H1 (cell line): Measurements from ENCODE around the gene HOMER3. TPM values are rescaled to one million over a fixed set of nuclear protein-coding genes. Genes with fewer than 3 reads are reported as not detected.

Source experiments
- CTCF ChIA-PET: fragments of 300-600 bp; sonication (Branson Sonifier 250); formaldehyde crosslinking; loops from one replicate; lab custom pipeline; 2021; ENCODE audit not compliant: partially characterized antibody; lab: Charles Lee
- POLR2A ChIA-PET: fragments of 300-600 bp; sonication (Branson Sonifier 250); formaldehyde crosslinking; loops from one replicate; lab custom pipeline; 2021; ENCODE audit warnings: inconsistent platforms; ENCODE audit not compliant: partially characterized antibody; lab: Charles Lee
- DNase-seq, 2 experiments: peaks; one replicate each; pipeline versions ENCODE4 v3.0.0 to v3.0.0-alpha.2; 2010 to 2022; ENCODE audit warnings: low spot score in 2 of 2, low read depth in 1 of 2, mixed read lengths in 1 of 2
- FAIRE-seq: peaks from 2 replicates; lab custom pipeline; 2011; peaks lifted over from hg19 to GRCh38; lab: Jason Lieb, UNC
- H2AFZ ChIP-seq: 2 replicates; pipeline ENCODE4 v1.8.1; 2012; ENCODE audit warnings: low read length, inconsistent platforms
- H2AK5ac ChIP-seq: 2 replicates; pipeline ENCODE4 v1.6.1; 2013; ENCODE audit warnings: low read depth, low read length
- H2BK120ac ChIP-seq: replicated peaks from 2 replicates; pipeline ENCODE3; 2013; ENCODE audit warnings: low read depth, low read length, inconsistent platforms
- H2BK12ac ChIP-seq: 2 replicates; pipeline ENCODE4 v1.6.1; 2013; ENCODE audit warnings: low read depth, low read length
- H2BK15ac ChIP-seq: 2 replicates; pipeline ENCODE4 v1.6.1; 2013; ENCODE audit warnings: low read length
- H2BK20ac ChIP-seq: 2 replicates; pipeline ENCODE4 v1.6.1; 2013; ENCODE audit warnings: low read length
- H2BK5ac ChIP-seq: 2 replicates; pipeline ENCODE4 v1.6.1; 2013; ENCODE audit warnings: low read depth, low read length
- H3K14ac ChIP-seq: 2 replicates; pipeline ENCODE4 v1.6.1; 2013; ENCODE audit warnings: inconsistent platforms; ENCODE audit not compliant: insufficient read length
- H3K18ac ChIP-seq: 2 replicates; pipeline ENCODE4 v1.6.1; 2013; ENCODE audit warnings: low read length; ENCODE audit errors: extremely low read depth
- H3K23ac ChIP-seq: 2 replicates; pipeline ENCODE4 v1.6.1; 2013; ENCODE audit warnings: inconsistent platforms; ENCODE audit not compliant: insufficient read length
- H3K23me2 ChIP-seq: 2 replicates; pipeline ENCODE4 v1.6.1; 2013; ENCODE audit warnings: low read depth, low read length
- H3K27ac ChIP-seq: 2 replicates; pipeline ENCODE4 v1.6.1; 2011; ENCODE audit warnings: low read depth, low read length, inconsistent platforms
- H3K27me3 ChIP-seq, 4 experiments: replicated peaks in 1 of 4; 1 replicate in 1 of 4; 2 replicates in 3 of 4; pipeline versions ENCODE4 v1.6.1 to v1.8.1; 2011 to 2013; ENCODE audit warnings: low read length in 3 of 4, mild to moderate bottlenecking in 3 of 4, inconsistent platforms in 2 of 4, mixed read lengths in 2 of 4, moderate library complexity in 1 of 4; ENCODE audit not compliant: control insufficient read depth in 3 of 4, insufficient read depth in 3 of 4; ENCODE audit errors: extremely low read depth in 1 of 4
- H3K36me3 ChIP-seq, 4 experiments: 2 replicates each; pipeline versions ENCODE4 v1.6.1 to v1.8.1; 2011 to 2013; ENCODE audit warnings: mild to moderate bottlenecking in 4 of 4, low read length in 3 of 4, moderate library complexity in 2 of 4, control low read depth in 1 of 4, inconsistent platforms in 1 of 4; ENCODE audit not compliant: insufficient read depth in 4 of 4, control insufficient read depth in 2 of 4
- H3K4ac ChIP-seq: replicated peaks from 2 replicates; pipeline ENCODE3; 2013; ENCODE audit warnings: low read length, low read depth, mixed read lengths, inconsistent platforms; ENCODE audit not compliant: insufficient read length
- H3K4me1 ChIP-seq, 4 experiments: replicated peaks in 1 of 4; 1 replicate in 1 of 4; 2 replicates in 3 of 4; pipeline versions ENCODE4 v1.6.1 to v1.8.1; 2011 to 2013; ENCODE audit warnings: low read length in 3 of 4, inconsistent platforms in 2 of 4, mixed read lengths in 1 of 4; ENCODE audit not compliant: insufficient read depth in 4 of 4, control insufficient read depth in 3 of 4
- H3K4me2 ChIP-seq, 2 experiments: 2 replicates each; pipeline versions ENCODE4 v1.6.1 to v1.8.1; 2011 to 2013; ENCODE audit warnings: low read depth in 2 of 2, low read length in 2 of 2, control low read depth in 1 of 2, inconsistent platforms in 1 of 2, mild to moderate bottlenecking in 1 of 2; ENCODE audit not compliant: insufficient read depth in 1 of 2
- H3K4me3 ChIP-seq, 4 experiments: fragments of 200-600, 300-600 bp in 1 of 4; sonication (generic), shearing (Covaris generic), sonication (Bioruptor Twin) in 1 of 4; 2 replicates each; pipeline versions ENCODE4 v1.5.1 to v1.8.1; 2011 to 2016; ENCODE audit warnings: low read length in 4 of 4, low read depth in 3 of 4, control low read depth in 2 of 4, inconsistent platforms in 2 of 4, mild to moderate bottlenecking in 2 of 4, mixed read lengths in 1 of 4, moderate library complexity in 1 of 4; ENCODE audit not compliant: insufficient read depth in 2 of 4; ENCODE audit errors: extremely low read depth in 1 of 4
- H3K56ac ChIP-seq: replicated peaks from 2 replicates; pipeline ENCODE3; 2013; ENCODE audit warnings: low read depth, mild to moderate bottlenecking, mixed read lengths, low read length, inconsistent platforms; ENCODE audit not compliant: insufficient read length
- H3K79me1 ChIP-seq: 2 replicates; pipeline ENCODE4 v1.6.1; 2013; ENCODE audit warnings: low read depth, low read length, control low read depth
- H3K79me2 ChIP-seq, 2 experiments: 2 replicates each; pipeline versions ENCODE4 v1.6.1 to v1.8.1; 2012 to 2013; ENCODE audit warnings: low read length in 2 of 2, mild to moderate bottlenecking in 2 of 2, inconsistent platforms in 1 of 2; ENCODE audit not compliant: insufficient read depth in 2 of 2, control insufficient read depth in 1 of 2
- H3K9ac ChIP-seq, 4 experiments: replicated peaks in 1 of 4; 1 replicate in 1 of 4; 2 replicates in 3 of 4; pipeline versions ENCODE4 v1.6.1 to v1.8.1; 2011 to 2013; ENCODE audit warnings: low read depth in 3 of 4, low read length in 3 of 4, control low read depth in 2 of 4, mild to moderate bottlenecking in 2 of 4, moderate library complexity in 2 of 4, inconsistent platforms in 1 of 4; ENCODE audit errors: extremely low read depth in 1 of 4
- H3K9me3 ChIP-seq, 2 experiments: 2 replicates each; pipeline versions ENCODE4 v1.6.1 to v1.8.1; 2012 to 2013; ENCODE audit warnings: mild to moderate bottlenecking in 2 of 2, moderate library complexity in 2 of 2, control low read depth in 1 of 2, inconsistent platforms in 1 of 2, low read depth in 1 of 2, low read length in 1 of 2, mixed read lengths in 1 of 2; ENCODE audit not compliant: insufficient read depth in 2 of 2
- H4K20me1 ChIP-seq, 2 experiments: replicated peaks in 1 of 2; 2 replicates each; pipeline versions ENCODE3 to v1.8.1; 2011 to 2013; ENCODE audit warnings: inconsistent platforms in 2 of 2, low read length in 2 of 2, mild to moderate bottlenecking in 1 of 2; ENCODE audit not compliant: insufficient read depth in 2 of 2, control insufficient read depth in 1 of 2
- H4K5ac ChIP-seq: 2 replicates; pipeline ENCODE4 v1.6.1; 2013; ENCODE audit warnings: low read length, low read depth, mixed read lengths, inconsistent platforms; ENCODE audit not compliant: insufficient read length
- H4K8ac ChIP-seq: 2 replicates; pipeline ENCODE4 v1.8.0; 2013; ENCODE audit warnings: mild to moderate bottlenecking, moderate library complexity, low read length, inconsistent platforms; ENCODE audit not compliant: insufficient read depth; ENCODE audit errors: extremely low read depth
- H4K91ac ChIP-seq: replicated peaks from 2 replicates; pipeline ENCODE3; 2013; ENCODE audit warnings: low read length, mixed read lengths, inconsistent platforms; ENCODE audit not compliant: insufficient read length
- CBX5 ChIP-seq: fragments of 300-800, 300-1000 bp; sonication (generic); IDR thresholded peaks from 2 replicates; pipeline ENCODE4 v1.7.1; 2016; ENCODE audit warnings: antibody characterized with exemption, low read length, low read depth
- CHD2 ChIP-seq: IDR thresholded peaks from 2 replicates; pipeline ENCODE4 v1.6.1; 2012; ENCODE audit warnings: low read length, improper control_type of control experiment
- EP300 ChIP-seq, 2 experiments: IDR thresholded peaks; 1 replicate in 1 of 2; 2 replicates in 1 of 2; pipeline ENCODE4 v1.6.1; 2011 to 2012; ENCODE audit warnings: low read depth in 2 of 2, low read length in 2 of 2, mild to moderate bottlenecking in 2 of 2, borderline replicate concordance in 1 of 2, inconsistent platforms in 1 of 2, moderate library complexity in 1 of 2
- MAFK ChIP-seq: IDR thresholded peaks from 2 replicates; pipeline ENCODE4 v1.6.1; 2012; ENCODE audit warnings: low read depth, mild to moderate bottlenecking, improper control_type of control experiment, low read length
- PHF8 ChIP-seq: fragments of 200-600 bp; sonication (generic); conservative IDR thresholded peaks from 2 replicates; pipeline ENCODE4 v1.7.1; 2012; ENCODE audit warnings: low read depth, mild to moderate bottlenecking, inconsistent platforms, low read length, moderate library complexity
- POU5F1 ChIP-seq: IDR thresholded peaks from 2 replicates; pipeline ENCODE4 v1.6.1; 2011; ENCODE audit warnings: low read depth, mild to moderate bottlenecking, low read length, moderate library complexity
- RNF2 ChIP-seq: fragments of 200-900, 300-1000 bp; sonication (generic); IDR thresholded peaks from 2 replicates; pipeline ENCODE4 v1.7.1; 2016; ENCODE audit warnings: borderline replicate concordance, low read depth, mild to moderate bottlenecking, antibody characterized with exemption, low read length; ENCODE audit not compliant: poor library complexity, severe bottlenecking; ENCODE audit errors: missing control alignments
- WGBS, 2 experiments: shearing (Covaris generic) in 1 of 2; methylation state at CpG; one replicate each; pipeline versions ENCODE4 v1.1.6 to v1.1.7; 2013 to 2015; ENCODE audit warnings: low lambda C conversion rate in 2 of 2, mixed read lengths in 2 of 2, inconsistent platforms in 1 of 2, low coverage in 1 of 2, missing lambda C conversion rate in 1 of 2; ENCODE audit not compliant: insufficient replicate concordance in 2 of 2, insufficient coverage in 1 of 2, insufficient read length in 1 of 2; ENCODE audit errors: extremely low coverage in 1 of 2, missing lambda C conversion rate in 1 of 2; 5-methylcytosine and 5-hydroxymethylcytosine counted together
- polyA plus RNA-seq, 7 experiments: library from polyadenylated mRNA; depleted of rRNA in 3 of 7; stranded (reverse) in 5 of 7; unstranded in 2 of 7; fragments of >200 nt in 5 of 7; fragments of 200-250 nt in 2 of 7; gene quantifications; 1 replicate in 5 of 7; 2 replicates in 1 of 7; 4 replicates in 1 of 7; pipeline versions ENCODE4 v1.2.1 to v1.2.3, GENCODE V29; 2011 to 2013; ENCODE audit warnings: missing spikeins in 2 of 7, mixed read lengths in 2 of 7
- total RNA-seq: library from RNA; stranded (reverse); fragmentation: NEBNext Ultra II Directional; extraction: Animal tissue kit (Norgen Biotek cat#: 25700); gene quantifications from 2 replicates; pipeline ENCODE4 v1.2.1, GENCODE V29; 2021
- TF ChIP-seq, protein P1 (sequence below): IDR thresholded peaks from 2 replicates; pipeline ENCODE4 v1.6.1; 2012; ENCODE audit warnings: low read length, inconsistent platforms

The HOMER3 gene
- total and polyA plus RNA-seq, 2 of the 8 experiments (the other 6 are each of a cell fraction or from before 2014, with no cell fraction given): 28.3 to 41.6 TPM

DNA sequence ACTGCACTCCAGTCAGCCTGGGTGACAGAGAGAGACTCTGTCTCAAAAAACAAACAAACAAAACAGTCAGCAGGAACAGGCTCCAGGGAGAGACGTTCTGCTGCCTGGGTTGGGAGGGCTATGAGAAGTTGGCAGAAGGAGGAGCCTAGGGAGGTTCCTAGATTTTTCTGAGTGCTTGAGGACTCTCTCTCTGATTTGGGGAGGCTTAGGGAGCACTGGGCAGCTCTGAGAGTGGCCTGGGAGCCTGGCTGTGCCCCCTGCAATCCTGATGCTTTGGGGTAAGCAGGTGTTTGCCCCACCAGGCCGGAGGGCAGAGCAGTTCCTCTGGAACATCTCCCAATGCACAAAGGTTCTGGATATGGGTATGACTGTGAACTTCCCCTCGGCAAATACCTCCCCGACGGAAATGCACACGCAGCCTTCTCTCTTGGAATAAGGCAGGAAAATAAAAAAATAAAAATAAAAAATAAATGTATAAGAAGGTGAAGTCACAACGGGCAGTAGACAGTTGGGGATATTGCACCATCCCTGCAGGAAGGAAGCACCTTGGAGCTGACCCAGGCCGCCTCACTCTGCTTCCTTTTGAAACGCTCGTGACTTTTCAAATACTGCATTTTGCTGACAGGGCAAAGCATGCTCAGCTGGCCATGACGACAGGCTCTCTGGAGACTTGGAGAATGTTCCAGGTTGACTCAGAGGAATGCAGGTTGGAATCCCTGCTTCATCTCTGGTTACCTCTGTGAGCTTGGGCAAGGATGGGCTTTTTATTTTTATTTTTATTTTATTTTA lies 26.5 kb upstream of the HOMER3 start:
- no peak overlapping the region for H4K91ac ChIP-seq
- TF ChIP-seq CBX5 (no peak), CHD2 (no peak), PHF8 (no peak), MAFK (0 out of 2 replicates have a peak, but pooled peaks have one; percentile 25), EP300 (IDR thresholded peaks at IDR 0.05; ENCODE audit: borderline replicate concordance in 1 of 2, low read depth in 2 of 2, low read length in 2 of 2) (no peak), POU5F1 (no peak), RNF2 (no peak)
- TF ChIP-seq, protein P1, sequence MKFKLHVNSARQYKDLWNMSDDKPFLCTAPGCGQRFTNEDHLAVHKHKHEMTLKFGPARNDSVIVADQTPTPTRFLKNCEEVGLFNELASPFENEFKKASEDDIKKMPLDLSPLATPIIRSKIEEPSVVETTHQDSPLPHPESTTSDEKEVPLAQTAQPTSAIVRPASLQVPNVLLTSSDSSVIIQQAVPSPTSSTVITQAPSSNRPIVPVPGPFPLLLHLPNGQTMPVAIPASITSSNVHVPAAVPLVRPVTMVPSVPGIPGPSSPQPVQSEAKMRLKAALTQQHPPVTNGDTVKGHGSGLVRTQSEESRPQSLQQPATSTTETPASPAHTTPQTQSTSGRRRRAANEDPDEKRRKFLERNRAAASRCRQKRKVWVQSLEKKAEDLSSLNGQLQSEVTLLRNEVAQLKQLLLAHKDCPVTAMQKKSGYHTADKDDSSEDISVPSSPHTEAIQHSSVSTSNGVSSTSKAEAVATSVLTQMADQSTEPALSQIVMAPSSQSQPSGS: no peak
- H3K79me2 ChIP-seq: no peaks in the 10 kb centered on the region
- H3K27ac ChIP-seq: no peak overlapping the region
- H3K36me3 ChIP-seq: no peaks in the 10 kb centered on the region
- WGBS, 2 experiments: 94% methylated on average over 11 of the region's 11 CpGs; no CpG with 5 or more reads in 1 of the 2 experiments
- ChIA-PET CTCF (interaction anchor here (0.7 to 1.2 kb wide), 2 partner anchors 73 to 101 kb away, joined by 3 read pairs; no protein-coding TSS in a partner anchor), POLR2A (interaction anchor here (1.0 kb wide), 1 partner anchor 17 kb away, joined by 3 read pairs; no protein-coding TSS in a partner anchor)
- DNase-seq (no peak), FAIRE-seq (no peak)
- no peaks in the 10 kb centered on the region for H3K79me1 ChIP-seq
- H3K4me1 ChIP-seq: peaks cover 0 to 3% (median under 1%) of the 10 kb centered on the region in 4 experiments; a peak in 2 of 7 replicates
- H3K4me2 ChIP-seq: no peak overlapping the region
- no peak overlapping the region for H2BK12ac ChIP-seq
- no peak overlapping the region for H2BK120ac ChIP-seq
- H3K14ac ChIP-seq: no peak overlapping the region
- no peak overlapping the region for H3K56ac ChIP-seq
- H3K4ac ChIP-seq: no peak overlapping the region
- H3K18ac ChIP-seq: no peak overlapping the region; the same call in 1 of the 2 replicates
- H2BK5ac ChIP-seq: no peak overlapping the region
- no peak overlapping the region for H4K5ac ChIP-seq
- H2AK5ac ChIP-seq: no peak overlapping the region
- H3K23me2 ChIP-seq: no peaks in the 10 kb centered on the region
- no peaks in the 10 kb centered on the region for H4K20me1 ChIP-seq
- no peaks in the 10 kb centered on the region for H3K27me3 ChIP-seq
- H3K23ac ChIP-seq: no peak overlapping the region
- H3K9me3 ChIP-seq: no peaks in the 10 kb centered on the region
- no peak overlapping the region for H2AFZ ChIP-seq
- H3K9ac ChIP-seq: no peak overlapping the region
- no peak overlapping the region for H3K4me3 ChIP-seq
- H2BK20ac ChIP-seq: no peak overlapping the region
- H2BK15ac ChIP-seq: no peak overlapping the region
- H4K8ac ChIP-seq: no peak overlapping the region
